Measurements from ENCODE around the gene TMEM273.

TMEM273 gene

DNA sequence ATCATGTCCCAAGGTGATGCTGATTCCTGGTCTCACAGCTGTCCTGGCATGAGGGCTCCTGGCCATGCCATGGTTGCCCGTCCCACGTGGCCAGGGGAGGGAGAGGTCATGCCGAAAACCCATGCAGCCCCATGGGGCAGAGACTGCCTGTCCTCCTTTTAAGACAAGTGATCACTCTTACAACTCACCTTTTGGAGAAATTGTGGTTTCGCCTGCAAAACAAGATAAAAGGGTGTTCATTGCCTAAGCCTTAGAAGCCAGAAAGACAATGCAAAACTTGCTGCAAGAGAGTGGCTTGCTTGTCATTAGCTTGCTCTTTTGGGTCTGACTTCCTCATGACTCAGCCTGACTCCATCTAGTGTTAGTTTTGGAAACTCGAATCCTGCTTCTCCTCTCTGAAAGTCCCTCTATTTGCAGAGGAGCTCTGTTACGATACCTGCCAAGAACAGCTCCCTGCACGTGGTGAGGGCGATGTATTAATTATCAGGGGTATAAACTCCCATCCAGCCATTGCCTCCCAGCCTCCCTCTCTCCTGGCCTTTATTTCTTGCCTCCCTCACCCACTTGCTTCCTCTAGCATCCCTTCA, 26.7 kb downstream of the TMEM273 start:
- no peak for DNase-seq

DNA sequence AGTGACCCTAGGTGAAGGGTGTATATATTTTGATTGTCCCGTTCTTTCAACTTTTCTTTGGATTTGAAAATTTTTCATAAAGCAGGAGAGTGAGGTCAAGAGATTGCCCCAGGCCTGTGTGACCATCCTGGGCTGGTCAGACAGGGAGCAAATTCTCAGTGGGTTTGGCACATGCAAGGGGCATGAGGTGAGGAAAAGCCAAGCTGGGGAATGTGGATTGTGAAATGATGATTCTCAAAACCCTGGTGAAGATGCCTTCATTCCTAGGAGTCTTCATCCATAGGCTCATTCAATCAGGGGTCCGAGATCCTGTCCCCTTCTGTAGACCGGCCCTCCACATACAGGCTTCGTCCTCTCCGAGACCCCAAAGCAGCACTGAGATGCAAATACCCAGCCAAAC, 27.4 kb downstream of the TMEM273 start:
- no peak for DNase-seq

DNA sequence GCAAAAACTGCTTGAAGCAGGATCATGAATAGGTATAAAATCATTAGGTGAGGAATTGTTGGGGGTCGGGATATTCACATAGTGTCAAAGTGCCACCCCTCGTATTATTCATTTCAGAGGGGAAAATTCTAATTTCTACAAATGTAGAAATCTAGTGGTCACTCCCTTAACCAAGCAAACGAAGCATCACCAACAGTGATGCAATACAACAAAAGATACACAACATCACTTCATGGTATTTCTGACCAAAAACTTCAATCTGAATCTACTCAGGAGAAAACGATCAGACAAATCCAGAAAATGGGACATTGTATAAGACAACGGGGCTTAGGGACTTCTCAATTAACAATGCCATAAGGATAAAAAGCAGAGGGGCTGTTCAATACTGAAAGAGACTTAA, 28.1 kb downstream of the TMEM273 start:
- no peak for DNase-seq

DNA sequence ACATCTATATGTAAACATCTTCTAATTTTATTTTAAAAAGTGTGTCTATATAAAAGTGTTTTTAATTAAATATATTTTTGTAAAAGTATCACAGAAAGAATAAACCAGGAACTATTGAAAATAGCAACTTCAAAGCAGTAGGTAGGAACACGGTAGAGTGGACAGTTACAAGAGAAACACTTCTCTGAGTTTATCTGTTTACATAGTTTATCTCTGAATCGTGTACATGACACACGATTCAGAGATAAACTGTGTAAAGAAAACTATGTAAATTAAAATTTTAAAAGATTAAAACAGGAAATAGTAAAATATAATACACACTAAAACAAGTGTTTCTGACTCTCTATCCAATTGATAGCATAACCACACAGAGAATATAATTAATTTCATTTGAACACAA, 29.3 kb downstream of the TMEM273 start:
- DNase-seq: no peak

DNA sequence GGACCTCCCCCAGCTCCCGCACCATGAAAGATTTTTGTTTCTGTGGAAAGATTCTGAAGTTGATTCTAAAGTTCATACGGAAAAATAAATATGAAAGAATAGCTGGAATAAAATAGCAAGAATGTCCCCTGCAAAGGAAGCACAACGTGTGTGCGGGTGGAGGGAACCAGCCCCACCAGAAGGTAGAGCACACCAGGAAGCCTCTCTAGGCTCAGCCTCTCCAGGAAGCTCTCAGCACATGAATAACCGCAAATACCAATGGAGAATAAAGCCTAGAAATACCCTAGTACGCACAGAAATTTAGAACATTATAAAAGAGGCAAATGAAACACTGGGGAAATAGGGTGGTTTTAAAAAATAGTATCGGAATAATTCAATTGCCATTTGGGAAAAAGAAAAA, 29.8 kb downstream of the TMEM273 start:
- DNase-seq: no peak

DNA sequence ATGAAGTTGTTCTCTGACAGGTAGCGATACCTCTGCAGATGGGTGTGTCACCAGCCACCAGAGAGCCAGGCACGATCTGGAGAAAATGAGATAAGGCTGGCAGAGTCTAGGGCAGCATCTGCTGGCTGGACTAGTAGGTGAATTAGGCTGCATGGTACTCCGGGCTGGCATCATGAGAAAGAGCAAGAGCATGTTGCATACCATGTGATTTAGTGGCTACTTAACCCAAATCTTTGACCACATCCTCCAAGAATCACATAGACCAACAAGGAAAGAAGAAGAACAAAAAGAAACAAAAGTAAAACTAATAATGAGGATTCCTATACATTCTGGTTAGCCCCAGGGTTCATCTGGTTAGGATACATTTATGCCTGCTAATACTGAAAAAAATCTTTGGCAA, 31.0 kb downstream of the TMEM273 start:
- DNase-seq: no peak

DNA sequence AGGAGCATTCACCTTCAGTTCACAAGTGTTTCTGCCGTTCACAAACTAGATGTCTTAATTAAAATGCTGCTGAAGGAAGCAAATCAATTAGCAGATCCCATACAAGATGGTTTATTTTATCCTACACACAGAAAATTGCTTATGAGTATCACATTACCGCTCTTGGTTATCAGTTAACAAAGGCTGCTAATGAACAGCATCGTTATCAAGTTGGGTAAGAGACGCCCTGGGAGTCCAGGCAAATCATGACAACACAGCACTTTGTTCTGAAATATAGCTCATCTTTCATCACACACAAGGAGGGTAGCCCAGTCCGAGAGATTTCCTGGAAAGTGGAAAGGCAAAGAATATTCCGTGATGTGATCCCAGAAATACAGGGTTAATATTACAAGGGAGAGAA, 33.5 kb downstream of the TMEM273 start:
- DNase-seq: no peak

DNA sequence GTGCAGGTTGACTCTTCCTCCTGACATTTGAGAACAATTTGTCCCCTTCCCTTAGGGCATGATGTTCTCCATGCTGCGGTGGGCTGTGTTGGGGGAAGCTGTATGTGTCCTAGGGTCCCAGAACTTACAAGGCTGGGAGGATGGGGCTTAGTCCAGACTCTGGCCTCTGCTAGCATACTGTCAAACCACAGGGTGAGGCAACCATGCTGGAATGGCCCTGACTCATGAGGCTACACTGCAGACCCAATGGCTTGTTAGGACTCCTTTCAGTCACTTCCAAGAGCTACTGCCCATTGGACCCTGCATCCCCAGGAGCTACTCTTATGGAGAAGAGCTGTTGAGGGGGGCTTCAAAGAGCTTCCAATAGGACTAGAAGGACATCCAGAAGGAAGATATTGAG, 34.2 kb downstream of the TMEM273 start:
- no peak for DNase-seq

DNA sequence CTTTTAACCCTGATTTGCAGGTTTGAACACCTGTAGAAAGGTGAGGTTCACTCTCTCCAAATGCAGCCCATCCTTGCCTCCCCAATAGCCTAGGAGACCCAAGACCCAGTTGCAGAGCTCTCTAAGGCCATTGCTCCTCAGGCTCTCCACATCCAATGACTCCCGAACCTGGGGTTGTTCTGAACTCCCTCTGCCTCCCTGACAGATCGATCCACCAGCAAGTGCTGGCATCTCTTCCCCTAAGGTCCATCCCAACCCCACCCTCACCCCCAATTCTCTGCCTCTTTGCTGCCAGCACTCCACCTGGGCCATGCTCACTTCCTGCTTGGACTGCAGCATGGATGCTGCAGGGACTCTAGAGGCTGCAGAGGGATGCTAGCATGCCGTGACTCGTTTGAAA, 35.1 kb downstream of the TMEM273 start:
- DNase-seq: no peak

DNA sequence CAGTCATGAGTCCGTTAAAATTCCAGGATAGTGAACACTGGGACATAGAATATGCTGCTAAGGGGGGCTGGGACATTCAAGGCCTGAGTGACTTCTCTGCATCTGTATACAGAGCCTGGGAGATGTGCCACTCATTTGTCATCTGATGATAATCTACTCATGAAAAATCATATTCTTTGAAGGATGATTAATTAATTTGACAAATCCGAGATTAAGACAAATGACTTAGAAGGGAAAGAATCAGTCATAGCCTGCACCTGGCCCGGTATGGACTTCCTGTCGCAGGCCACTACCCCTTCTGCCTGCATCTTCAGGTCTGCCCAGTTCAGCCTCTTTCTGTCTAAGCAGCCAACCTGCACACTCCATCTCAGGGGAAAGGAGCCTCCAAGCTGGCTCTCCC, 35.5 kb downstream of the TMEM273 start:
- DNase-seq: no peak

DNA sequence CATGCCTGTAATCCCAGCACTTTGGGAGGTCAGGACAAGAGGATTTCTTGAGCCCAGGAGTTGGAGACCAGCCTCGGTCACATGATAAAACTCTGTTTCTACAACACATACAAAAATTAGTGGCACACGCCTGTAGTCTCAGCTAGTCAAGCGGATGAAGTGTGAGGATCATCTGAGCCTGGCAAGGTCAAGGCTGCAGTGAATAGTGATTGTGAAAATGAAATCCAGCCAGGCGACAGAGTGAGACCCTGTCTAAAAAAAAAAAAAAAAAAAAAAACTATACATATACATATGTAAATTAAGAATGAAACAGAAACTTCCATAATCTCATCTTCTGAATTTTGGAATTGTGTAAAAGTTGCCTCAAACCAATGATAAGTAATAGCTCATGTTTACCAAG, 36.2 kb downstream of the TMEM273 start:
- DNase-seq: no peak

DNA sequence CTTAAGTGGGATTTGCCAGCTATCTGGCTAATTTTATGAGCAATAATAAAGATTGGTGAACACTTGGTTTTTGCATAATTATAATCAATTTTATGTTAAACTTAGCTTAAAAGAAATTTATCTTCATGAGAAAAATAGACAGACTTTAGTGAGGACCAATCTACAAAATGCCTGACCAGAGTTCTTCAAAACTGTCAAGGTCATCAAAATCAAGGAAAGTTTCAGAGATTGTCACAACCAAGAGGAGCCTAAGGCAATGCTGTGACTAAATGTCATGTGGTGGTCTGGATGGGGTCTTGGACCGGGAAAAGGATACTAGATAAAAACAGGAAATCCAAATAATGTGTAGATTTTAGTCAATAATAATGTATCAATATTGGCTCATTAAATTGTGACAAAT, 36.7 kb downstream of the TMEM273 start:
- DNase-seq: no peak

DNA sequence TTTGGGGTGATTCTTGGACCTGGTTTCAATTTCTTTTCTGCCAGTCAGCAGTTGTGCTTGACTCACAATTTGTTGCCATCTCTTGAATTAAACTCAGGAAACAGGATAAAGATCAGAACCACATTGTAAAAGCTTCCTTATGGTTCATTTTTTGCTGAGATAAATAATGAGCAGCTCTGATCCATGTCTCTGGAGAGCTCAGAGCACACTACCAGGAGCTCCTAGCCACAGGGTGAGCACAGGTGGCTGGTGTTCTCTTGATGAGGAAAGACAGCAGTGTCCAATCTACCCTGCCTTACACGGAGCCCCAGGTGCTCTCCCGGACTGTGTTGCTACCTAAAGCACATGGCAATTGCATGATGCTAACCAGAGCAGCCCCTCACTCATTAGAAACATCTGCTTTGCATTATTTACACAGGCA, 37.2 kb downstream of the TMEM273 start:
- no peak for DNase-seq

DNA sequence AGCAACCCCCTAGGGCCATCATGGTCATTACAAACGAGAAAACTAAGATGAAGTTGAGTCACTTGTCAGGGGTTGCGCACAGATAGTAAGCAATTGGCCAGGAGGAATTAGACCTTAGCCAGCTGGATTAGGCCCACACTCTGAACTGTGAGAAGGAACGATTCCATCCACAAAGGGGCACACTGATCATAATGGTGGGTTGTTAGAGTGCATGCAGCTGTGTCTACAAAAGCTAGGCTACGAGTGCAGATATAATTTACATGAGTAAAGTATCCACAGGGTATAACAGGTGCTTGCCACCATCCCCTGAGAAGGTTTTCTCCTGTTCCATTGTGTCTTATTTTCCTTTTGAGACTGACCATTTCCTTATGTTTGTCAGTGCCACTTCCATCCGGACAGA, 37.8 kb downstream of the TMEM273 start:
- no peak for DNase-seq

DNA sequence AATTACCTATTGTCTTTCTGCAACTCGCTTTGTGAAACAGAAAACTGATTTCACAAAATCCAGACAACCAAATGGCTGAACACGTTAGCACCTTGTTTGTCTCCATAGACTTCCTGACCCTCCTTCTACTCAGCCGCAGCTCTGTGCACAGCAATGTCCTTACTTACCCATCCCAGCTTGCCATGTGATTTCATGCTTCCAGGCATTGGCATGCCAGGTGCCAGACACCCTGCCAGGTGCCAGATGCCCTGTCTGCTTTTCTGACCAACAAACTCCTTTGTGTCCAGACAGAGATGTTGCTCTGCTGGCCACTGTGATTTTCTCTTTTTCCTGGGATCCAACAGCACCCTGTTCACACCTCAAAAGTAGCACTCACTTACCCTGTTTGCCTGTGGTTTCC, 38.3 kb downstream of the TMEM273 start:
- DNase-seq: no peak

DNA sequence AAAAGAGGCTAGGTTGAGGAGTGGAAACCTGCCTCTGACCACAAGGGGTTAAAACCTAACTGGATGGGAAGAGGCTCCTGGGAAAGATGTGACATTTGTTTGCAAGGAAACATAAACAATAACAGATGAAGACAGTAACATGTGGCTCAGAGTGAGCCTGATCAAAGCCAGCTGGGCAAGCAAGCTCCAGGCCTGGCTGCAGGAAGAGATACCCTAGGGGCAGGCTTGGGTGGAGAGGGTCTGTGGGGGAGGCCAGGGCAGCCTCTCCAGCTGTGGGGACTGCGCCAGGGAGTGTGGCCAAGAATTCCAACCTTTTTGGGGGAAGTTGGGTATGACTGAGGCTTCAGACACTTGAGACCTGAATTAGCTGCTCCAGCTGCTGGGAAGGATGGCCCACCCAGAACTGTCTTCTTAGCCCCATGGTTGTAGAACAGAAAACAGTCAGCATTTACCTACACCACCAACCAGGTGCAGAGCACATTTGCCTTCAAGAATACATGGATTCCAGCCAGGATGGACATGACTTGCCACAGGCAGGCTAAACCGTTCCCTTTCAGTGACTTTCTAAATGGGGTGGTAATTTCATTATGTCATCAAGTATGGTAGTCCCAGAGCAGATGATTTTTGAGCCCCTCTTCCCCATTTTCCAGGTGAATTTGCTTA, 44.0 kb downstream of the TMEM273 start:
- no peak for DNase-seq

DNA sequence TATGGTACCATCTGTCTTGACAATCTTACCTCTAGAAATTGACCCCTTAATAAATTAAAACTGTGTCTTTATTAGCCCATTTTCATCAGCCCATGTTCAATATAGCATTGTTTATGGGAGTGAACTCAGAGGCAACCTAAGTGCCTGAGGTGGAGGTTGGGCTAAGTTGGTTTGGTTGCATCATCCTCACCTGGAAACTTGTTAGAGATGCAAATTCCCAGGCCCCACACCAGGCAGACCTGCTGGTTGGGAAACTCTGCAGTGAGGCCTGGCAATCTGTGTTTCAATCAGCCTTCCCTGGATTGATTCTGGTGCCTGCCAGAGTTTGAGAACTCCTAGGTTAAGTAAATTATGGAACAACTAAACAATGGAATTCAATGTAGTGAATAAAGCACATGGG, 44.9 kb downstream of the TMEM273 start:
- DNase-seq: no peak

DNA sequence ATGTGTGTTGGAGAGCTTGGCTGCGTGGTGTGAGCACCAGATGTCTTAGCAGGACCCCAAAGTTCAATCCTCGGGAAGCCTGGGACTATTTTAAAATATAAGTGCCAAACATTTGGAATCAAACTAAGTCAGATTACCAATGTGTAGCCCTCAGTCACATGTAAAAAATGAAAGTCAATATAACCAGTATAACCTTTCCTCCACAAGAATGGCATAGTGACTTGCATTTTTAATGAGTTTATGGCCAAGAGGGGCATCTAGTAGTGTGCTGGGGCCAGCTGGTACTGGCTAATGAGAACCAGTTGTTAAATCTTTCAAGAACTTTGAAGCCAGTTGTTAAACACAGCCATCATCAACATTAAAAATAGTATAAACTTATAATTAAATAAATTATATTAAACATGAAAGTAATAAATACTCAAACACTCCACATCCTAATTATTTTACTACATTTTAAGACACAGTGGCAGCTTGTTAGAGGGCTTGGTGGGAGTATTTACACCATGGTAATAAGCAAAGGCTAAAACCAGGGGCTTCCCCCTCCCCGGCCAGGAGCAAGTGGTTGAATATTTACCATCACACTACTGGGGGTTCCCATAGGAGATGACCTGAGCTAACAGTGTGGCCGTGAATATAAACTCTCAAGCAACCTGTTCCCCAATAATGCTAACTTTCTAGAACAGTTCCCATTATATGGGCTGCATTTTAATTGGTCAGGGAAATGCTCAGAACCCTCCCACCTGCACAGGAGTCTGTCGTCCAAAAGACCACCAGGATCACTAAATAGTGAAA, 46.5 kb downstream of the TMEM273 start:
- no peak for DNase-seq

DNA sequence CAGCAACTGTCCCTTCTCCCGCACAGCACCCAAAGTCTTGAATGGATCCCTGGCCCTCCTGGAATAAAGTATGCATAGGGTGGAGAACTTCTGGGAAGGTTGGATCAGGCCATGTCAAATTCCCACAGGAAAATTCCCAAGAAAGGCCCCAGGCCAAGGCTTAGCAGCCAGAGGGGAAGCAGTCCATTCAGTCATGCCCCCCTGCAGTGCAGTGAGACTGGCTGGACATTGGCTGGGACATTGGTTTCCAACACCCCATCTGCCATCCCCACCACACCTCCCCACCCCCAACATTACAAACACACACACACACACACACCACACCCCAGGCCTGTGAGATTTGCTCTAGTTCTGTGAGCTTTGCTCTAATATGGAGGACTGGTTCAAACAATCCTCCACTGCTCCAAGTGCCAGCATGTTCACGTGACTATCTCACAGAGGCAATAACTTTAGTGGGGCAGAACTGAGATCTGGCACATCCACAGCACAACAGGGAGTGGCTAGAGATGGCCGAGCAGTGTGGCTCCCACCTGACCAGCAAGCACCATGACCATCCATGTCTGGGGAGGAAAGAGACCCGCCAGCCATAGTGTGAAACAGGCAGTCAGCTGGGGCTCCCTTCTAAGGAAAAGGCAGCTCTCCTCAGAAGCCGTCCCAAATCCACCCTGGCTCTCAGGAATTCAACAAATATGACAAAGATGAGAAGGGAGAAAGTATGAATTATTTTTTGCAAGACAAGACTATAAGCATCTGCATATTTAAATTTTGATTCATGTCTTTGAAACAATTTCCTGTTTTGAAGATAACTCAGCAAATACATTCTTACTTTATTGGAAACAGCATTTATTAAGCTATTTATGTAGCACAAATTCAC, 47.6 kb downstream of the TMEM273 start:
- no peak for DNase-seq

DNA sequence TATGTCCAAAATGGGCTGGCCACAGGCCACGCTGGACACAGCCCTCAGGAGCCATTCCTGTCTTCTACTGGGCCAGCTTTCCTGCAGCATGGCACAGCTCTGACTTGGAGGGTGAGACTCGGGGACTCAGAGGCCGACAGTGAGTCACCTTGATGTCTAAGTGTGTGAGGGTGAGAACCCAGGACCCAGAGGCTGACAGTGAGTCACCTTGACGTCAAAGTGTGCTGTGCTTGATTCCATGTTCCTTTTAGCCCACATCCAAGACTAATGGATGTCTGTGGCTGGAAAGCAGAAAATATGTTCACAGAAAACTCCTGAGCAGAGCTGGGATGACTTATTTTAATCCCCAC, 48.4 kb downstream of the TMEM273 start:
- DNase-seq: no peak

DNA sequence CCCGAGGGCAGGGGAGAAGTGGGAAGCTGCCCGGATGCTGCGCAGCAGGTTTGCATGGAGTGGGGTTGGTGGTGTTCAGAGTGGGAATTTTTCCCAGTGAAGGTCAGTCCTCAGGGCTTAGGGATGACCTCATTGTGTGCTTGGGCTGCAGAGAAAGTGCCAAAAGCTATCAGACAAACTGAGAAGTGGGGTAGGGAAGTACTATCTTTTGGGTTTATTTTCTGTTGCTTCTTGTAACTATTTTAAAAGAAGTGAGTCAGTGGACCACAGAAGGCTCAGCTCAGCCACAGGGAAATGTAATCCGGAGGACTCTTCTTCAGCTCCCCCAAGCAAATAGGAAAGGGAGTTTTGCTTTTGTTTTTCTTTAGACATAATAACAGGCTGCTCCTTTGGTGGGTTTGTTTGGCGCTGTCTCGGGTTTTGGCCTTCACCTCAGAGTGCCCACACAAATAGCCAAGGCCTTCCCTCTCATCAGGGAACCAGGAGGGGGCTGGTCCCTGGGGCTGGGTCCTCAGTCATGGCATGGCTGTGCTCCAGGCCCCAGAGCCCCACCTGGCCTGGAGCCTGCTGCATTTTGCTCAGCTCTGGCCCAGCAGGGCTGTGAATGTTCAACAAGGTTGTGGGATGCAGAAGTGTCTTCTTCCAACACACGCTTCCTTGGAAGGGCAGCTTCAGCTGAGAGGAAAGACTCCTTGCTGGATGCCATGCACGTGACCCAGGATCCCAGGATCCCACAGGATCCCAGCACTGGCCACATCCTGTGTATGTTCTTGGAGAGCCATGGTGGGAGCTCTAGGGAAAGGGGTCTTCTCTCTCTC, 49.0 kb downstream of the TMEM273 start:
- DNase-seq: no peak

DNA sequence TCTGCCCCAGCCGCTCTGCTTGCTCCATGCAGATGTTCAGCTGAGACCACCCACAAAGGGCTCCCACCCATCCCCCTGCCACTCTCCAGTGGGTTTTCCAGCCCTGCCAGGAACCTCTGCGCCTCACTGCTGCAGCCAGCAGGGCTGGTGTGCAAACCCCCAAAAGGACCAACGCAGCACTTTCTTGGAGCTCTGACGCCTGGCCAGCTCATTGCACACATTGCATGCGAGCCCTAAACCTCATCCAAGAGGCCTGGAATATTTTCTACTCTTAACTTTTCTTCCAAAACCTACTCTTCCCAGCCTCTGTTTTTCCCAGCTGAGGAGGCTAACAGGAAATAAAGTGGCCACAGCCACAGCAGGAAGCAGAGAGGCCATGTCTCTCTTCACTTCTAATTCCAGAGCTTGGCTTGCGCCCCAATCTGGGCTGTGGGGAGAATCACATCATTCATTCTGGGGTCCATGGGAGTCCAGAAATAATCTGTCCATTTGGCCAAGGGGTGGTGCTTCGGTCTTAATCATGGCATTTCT, 49.8 kb downstream of the TMEM273 start:
- no peak for DNase-seq

Data from NCI-H446 treated with DMSO at 0.1 percent for 48 hours (cell line).